OCI-LY3 (cell line): ENCODE measurements around the gene DUSP6.

Experiments used
- H2AFZ ChIP-seq: fragments of 200-600, 300-600 bp; shearing (Covaris generic); 2 replicates; pipeline ENCODE4 v1.6.0; 2014; ENCODE audit warnings: antibody characterized with exemption, low read depth, low read length
- H3K27ac ChIP-seq: fragments of 200-600, 300-600 bp; sonication (generic); 2 replicates; pipeline ENCODE4 v1.5.1; 2014; ENCODE audit warnings: mild to moderate bottlenecking, low read length, moderate library complexity, mixed read lengths
- H3K27me3 ChIP-seq: fragments of 200-600, 300-600 bp; sonication (generic); 2 replicates; pipeline ENCODE4 v1.6.1; 2014; ENCODE audit warnings: low read depth, low read length, mixed read lengths
- H3K36me3 ChIP-seq: fragments of 200-600, 300-600 bp; sonication (generic); replicated peaks from 2 replicates; pipeline ENCODE3; 2014; ENCODE audit warnings: low read depth, low read length, mixed read lengths
- H3K4me1 ChIP-seq: fragments of 300-600, 200-600 bp; sonication (generic); 2 replicates; pipeline ENCODE4 v1.6.1; 2014; ENCODE audit warnings: low read length, mixed read lengths
- H3K4me2 ChIP-seq: fragments of 200-600, 300-600 bp; sonication (generic); 2 replicates; pipeline ENCODE4 v1.6.1; 2014; ENCODE audit warnings: low read length, mixed read lengths
- H3K4me3 ChIP-seq: fragments of 300-600, 200-600 bp; sonication (generic); 2 replicates; pipeline ENCODE4 v1.5.1; 2014; ENCODE audit warnings: antibody characterized with exemption, mild to moderate bottlenecking, low read length, moderate library complexity
- H3K79me2 ChIP-seq: fragments of 300-600, 200-600 bp; shearing (Covaris generic); 2 replicates; pipeline ENCODE4 v1.6.1; 2014; ENCODE audit warnings: mild to moderate bottlenecking, low read length, mixed read lengths
- H3K9ac ChIP-seq: fragments of 300-600, 200-600 bp; shearing (Covaris generic); 2 replicates; pipeline ENCODE4 v1.6.0; 2014; ENCODE audit warnings: mild to moderate bottlenecking, low read length, moderate library complexity
- H3K9me3 ChIP-seq: fragments of 200-600, 300-600 bp; shearing (Covaris generic); 2 replicates; pipeline ENCODE4 v1.6.1; 2014; ENCODE audit warnings: low read length, mixed read lengths; ENCODE audit not compliant: insufficient read depth
- H4K20me1 ChIP-seq: fragments of 200-600, 300-600 bp; sonication (generic); 2 replicates; pipeline ENCODE4 v1.6.1; 2016; ENCODE audit warnings: low read length, mixed read lengths; ENCODE audit not compliant: insufficient read depth
- EZH2phosphoT487 ChIP-seq: fragments of 200-600 bp; shearing (Covaris generic); IDR thresholded peaks from 2 replicates; pipeline ENCODE4 v1.6.1; 2018; ENCODE audit warnings: antibody characterized with exemption, mixed run types, low read depth
- TF ChIP-seq, protein P1 (sequence below): fragments of 200-600, 300-600 bp; sonication (generic); IDR thresholded peaks from 2 replicates; pipeline ENCODE4 v1.5.1; 2014; ENCODE audit warnings: antibody characterized with exemption, low read length, low read depth

The DUSP6 gene

DNA sequence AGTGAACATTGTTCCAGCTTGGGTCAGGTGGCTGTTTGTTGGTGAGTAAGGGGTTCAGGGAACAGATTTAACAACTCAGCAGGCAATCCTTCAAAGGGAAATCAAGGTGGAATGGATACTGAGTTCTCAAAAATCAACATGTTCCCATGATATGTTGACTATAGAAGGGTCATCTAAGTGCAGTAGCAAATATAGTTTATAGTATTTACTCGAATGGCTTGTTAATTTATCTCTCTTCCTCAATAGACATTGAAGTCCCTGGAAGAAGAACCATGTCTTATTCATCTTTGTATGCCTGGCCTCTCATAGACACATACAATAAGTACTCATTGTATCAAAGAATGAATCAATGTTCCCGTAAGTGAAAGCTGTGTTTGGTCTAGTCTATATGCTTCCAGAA is 24.5 kb upstream of the DUSP6 start:
- Histone ChIP-seq H3K36me3 (no peaks in the 10 kb centered on the region), H3K9ac (no peak overlapping the region), H2AFZ (no peak overlapping the region), H3K4me1 (no peaks in the 10 kb centered on the region), H3K4me2 (no peak overlapping the region), H3K27ac (no peak overlapping the region), H3K9me3 (no peaks in the 10 kb centered on the region), H4K20me1 (no peaks in the 10 kb centered on the region), H3K79me2 (no peaks in the 10 kb centered on the region), H3K27me3 (no peaks in the 10 kb centered on the region), H3K4me3 (no peak overlapping the region)
- TF ChIP-seq, protein P1, sequence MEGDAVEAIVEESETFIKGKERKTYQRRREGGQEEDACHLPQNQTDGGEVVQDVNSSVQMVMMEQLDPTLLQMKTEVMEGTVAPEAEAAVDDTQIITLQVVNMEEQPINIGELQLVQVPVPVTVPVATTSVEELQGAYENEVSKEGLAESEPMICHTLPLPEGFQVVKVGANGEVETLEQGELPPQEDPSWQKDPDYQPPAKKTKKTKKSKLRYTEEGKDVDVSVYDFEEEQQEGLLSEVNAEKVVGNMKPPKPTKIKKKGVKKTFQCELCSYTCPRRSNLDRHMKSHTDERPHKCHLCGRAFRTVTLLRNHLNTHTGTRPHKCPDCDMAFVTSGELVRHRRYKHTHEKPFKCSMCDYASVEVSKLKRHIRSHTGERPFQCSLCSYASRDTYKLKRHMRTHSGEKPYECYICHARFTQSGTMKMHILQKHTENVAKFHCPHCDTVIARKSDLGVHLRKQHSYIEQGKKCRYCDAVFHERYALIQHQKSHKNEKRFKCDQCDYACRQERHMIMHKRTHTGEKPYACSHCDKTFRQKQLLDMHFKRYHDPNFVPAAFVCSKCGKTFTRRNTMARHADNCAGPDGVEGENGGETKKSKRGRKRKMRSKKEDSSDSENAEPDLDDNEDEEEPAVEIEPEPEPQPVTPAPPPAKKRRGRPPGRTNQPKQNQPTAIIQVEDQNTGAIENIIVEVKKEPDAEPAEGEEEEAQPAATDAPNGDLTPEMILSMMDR: no peak
- TF ChIP-seq EZH2phosphoT487: no peak

- H4K20me1 ChIP-seq: no peaks in the 10 kb centered on the region
- H3K27me3 ChIP-seq: no peaks in the 10 kb centered on the region
- no peak overlapping the region for H3K9ac ChIP-seq
- H3K4me3 ChIP-seq: no peak overlapping the region
- H3K36me3 ChIP-seq: no peaks in the 10 kb centered on the region
- no peaks in the 10 kb centered on the region for H3K9me3 ChIP-seq
- no peak overlapping the region for H3K27ac ChIP-seq
- H3K79me2 ChIP-seq: no peaks in the 10 kb centered on the region
- no peak for TF ChIP-seq EZH2phosphoT487
- TF ChIP-seq, protein P1: no peak
- H3K4me1 ChIP-seq: no peaks in the 10 kb centered on the region
- no peak overlapping the region for H2AFZ ChIP-seq
- H3K4me2 ChIP-seq: no peak overlapping the region
These were observed 23.9 kb upstream of the DUSP6 start for GRCh38 chr12:89376202-89376529.

DNA sequence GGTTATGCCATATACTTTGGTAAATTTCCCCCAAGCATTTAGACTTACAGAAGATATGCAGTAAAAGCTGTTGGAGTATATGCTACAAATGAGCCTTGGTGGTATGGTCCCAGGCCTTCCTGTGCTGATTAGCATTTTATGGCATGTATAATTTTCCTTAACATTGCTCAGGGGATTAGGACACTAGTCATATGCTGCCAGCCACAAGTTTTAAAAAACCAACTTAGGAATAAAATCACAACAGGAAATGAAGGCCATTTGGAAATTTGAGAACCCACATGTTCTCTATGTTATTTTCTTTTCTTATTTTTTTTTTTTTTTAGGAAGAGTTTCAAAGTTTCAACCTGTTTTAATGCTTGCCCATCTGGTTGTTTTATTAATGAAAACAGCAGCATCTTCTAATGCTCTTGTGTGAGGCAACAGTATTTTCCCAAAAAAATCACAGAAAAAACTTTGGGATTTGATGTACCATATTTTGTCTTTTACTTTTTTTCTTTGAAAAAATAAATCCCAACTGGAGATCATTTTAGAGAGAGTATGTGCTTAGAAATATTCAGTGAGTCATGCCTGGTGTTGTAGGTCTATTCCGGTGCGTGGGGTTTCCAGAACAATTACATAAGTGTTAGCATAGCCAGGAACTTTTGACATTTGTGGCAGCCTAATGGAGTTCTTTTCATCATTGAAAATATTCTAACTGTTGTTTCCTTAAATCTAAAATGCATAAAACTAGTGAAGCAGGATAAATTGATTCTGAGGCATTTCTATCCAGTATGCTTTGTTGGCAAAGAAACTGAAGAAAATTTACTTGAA is 21.7 kb upstream of the DUSP6 start:
- H3K27me3 ChIP-seq: no peaks in the 10 kb centered on the region
- H3K9me3 ChIP-seq: no peaks in the 10 kb centered on the region
- no peaks in the 10 kb centered on the region for H3K79me2 ChIP-seq
- H4K20me1 ChIP-seq: no peaks in the 10 kb centered on the region
- H3K27ac ChIP-seq: no peak overlapping the region
- no peaks in the 10 kb centered on the region for H3K36me3 ChIP-seq
- H3K4me3 ChIP-seq: no peak overlapping the region
- no peak overlapping the region for H2AFZ ChIP-seq
- H3K9ac ChIP-seq: no peak overlapping the region
- H3K4me1 ChIP-seq: no peaks in the 10 kb centered on the region
- no peak overlapping the region for H3K4me2 ChIP-seq
- TF ChIP-seq, protein P1: no peak
- no peak for TF ChIP-seq EZH2phosphoT487

DNA sequence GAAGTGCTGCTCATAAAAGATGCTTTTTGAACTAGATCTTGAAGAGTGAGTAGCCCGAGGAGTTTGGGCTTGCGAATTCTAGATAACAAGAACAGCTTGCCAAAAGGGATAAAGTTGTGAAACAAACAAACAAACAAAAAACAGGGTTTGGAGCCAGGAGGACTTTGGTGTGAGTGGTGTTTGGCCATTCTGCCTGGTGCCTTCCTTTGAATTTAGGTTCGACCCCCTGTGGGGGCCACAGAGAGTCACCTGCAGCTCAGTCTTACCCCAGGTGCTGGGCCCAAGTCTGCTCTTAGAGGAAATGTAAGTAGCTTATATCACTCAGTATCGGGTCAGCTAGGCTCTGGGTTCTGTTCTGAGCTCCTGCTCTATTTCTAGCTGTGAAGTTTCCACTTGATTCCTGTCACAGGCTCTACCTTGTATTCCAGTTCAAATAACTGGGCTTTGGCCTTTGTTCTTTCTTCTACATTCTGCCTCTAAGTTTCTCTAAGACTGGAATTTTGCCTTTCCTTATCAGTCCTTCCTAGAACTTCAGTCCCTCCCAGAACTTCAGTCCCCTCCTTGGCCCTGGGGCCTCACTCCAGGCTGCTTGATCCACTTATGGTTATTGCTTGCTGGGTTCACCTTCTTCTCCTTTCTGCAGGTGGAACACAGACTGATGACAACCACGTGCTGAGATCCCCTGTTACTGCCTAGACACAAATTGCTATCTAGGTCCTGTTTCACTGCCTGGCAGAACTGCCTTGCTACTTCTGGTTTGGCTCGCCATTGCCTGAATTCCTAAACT is 20.5 kb upstream of the DUSP6 start:
- no peak overlapping the region for H3K9ac ChIP-seq
- H3K4me3 ChIP-seq: no peak overlapping the region
- no peaks in the 10 kb centered on the region for H3K79me2 ChIP-seq
- no peak overlapping the region for H2AFZ ChIP-seq
- no peak overlapping the region for H3K4me2 ChIP-seq
- H3K27ac ChIP-seq: no peak overlapping the region
- H3K9me3 ChIP-seq: no peaks in the 10 kb centered on the region
- no peaks in the 10 kb centered on the region for H3K27me3 ChIP-seq
- no peaks in the 10 kb centered on the region for H3K36me3 ChIP-seq
- H4K20me1 ChIP-seq: no peaks in the 10 kb centered on the region
- TF ChIP-seq, protein P1: no peak
- no peak for TF ChIP-seq EZH2phosphoT487
- H3K4me1 ChIP-seq: no peaks in the 10 kb centered on the region
